GM21723 (cell line): ENCODE measurements around the gene CRADD.
A peak's percentile ranks its signal among the peaks of the same experiment; 100 is the strongest.

ENCODE experiments used
- ATAC-seq: cut with Tn5 transposase; IDR thresholded peaks from one replicate; pipeline ENCODE4 v1.9.1; 2021; ENCODE audit warnings: mild to moderate bottlenecking, moderate library complexity; ENCODE audit not compliant: unreplicated experiment

The CRADD gene

GRCh38 chr12:93670104-93670503 lies 7.1 kb upstream of the CRADD start:
- no peak for ATAC-seq

- no peak for ATAC-seq
These were observed 6.1 kb upstream of the CRADD start for GRCh38 chr12:93671044-93671443.

- ATAC-seq = no peak
These were observed 4.1 kb upstream of the CRADD start for GRCh38 chr12:93673084-93673483.

DNA sequence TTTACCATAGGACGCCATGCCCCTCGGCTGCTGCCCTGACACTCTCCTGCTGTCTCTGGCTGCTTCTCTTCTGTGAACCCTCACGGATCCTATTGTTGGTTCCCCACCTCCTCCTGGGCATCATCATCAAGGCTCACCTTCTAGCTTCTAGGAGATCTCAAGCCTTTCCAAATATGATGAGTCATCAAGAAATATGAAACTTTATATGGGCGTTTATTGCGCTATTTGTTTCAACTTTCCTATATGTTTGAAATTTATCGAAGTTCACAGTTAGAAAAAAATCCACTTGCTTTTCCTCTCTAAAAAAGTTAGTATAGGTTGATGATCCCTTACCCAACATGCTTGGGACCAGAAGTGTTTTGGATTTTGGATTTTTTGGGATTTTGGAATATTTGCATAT lies 2.8 kb upstream of the CRADD start:
- no peak for ATAC-seq

DNA sequence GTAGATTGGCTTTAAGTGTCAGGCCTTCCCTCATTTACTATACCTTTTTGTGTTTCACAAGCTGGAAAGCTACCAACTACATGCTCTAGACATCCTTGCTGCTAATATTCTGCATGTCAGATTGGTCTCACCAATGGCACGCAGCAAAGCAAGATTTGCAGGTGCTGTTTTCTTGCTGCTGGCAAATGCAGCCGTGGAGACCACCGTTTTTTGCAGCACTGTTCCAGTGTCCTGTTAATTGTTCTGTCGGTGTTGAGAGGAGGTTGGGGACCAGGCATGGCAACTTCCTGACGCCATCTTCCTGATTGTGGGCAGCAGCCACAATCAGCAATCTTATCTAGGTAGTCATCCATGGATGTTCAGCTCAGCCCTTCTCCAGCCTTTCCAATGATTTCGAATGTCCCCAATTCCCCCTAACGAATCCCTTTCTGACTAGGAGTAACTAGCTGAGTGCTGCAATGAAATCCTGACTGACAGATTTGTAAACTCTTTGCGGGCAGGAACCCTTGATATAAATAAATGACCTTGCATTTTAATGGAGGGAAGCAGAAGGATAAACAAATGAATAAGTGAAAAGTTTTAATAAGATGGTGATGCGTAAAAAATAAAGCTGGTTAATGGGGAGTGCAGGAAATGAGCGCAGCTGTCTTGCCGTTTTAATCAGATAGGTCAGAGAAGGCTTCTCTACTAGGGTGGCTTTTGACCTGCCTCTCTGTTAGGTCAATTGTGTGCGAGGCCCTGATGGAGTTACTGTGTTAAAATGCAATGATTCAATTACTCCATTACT lies 574 bp upstream of the CRADD start:
- no peak for ATAC-seq

GRCh38 chr12:93678779-93679178 lies 1.6 kb downstream of the CRADD start:
- no peak for ATAC-seq

DNA sequence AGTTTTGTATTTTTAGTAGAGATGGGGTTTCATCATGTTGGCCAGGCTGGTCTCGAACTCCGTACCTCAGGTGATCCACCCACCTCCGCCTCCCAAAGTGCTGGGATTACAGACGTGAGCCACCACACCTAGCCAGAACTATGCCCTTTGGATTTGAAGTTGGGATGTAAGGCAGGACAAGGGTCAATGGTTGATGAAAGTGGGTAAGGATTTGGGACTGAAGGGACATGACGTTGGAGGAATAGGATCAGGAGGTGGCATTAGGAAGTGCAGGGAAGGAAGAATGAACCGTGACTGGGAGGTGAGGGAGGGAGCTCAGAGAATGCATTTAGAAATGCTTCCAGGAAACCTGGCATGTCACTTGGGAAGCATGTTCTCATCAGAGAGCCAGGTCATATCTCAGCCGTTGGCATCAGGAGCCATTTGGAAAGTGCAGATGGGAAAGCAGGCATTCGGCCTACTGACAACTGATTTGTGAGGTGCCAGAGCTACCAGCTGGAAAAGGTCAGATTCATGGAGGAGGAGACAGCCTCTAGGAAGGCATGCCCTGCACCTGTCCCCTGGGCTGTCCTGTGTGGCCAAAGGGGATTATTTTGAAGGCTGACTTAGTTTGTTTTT lies 2.2 kb downstream of the CRADD start:
- ATAC-seq = no peak

DNA sequence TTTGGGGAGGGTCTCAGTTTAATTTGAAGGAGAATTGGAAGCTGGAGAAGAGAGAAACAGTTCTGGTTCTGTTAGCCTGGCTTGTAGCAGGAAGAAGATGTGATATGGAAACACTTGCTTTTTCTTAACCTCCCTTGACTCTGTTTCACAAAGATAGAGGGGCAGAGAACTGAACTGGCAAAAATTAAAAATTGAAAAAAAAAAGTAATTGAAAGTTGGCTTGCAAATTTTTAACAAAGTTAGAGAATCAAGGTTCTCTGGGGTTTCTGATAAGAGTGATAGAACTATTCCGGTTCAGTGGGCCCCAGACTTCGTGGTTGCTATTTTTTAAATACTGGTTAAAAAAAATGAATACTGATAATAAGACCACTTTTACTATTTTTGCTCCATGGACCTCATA lies 2.8 kb downstream of the CRADD start:
- ATAC-seq = no peak

GRCh38 chr12:93682846-93683261 lies 5.7 kb downstream of the CRADD start:
- ATAC-seq = no peak

DNA sequence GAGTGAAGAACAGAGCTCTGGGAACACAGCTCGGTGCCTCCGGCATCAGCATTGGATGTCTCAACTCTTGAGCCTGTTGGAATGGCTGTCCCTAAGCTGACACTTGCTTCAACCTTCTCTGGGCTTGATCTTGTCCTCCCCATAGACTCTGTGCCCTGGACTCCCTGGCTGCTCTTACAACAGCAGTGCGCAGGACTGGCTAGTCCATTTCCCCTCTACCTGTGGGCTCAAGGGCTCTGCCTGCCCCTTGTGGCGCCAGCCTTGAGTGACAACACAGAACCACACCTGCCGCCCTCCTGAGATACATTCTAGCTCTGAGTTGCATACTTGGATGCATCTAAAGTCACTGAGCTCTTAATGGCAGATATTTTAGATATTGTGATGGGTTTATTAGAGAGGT lies 6.2 kb downstream of the CRADD start:
- ATAC-seq = no peak

- ATAC-seq = no peak
These were observed 7.5 kb downstream of the CRADD start for GRCh38 chr12:93684716-93685115.

- ATAC-seq = no peak
These were observed 9.6 kb downstream of the CRADD start for GRCh38 chr12:93686572-93687356.

DNA sequence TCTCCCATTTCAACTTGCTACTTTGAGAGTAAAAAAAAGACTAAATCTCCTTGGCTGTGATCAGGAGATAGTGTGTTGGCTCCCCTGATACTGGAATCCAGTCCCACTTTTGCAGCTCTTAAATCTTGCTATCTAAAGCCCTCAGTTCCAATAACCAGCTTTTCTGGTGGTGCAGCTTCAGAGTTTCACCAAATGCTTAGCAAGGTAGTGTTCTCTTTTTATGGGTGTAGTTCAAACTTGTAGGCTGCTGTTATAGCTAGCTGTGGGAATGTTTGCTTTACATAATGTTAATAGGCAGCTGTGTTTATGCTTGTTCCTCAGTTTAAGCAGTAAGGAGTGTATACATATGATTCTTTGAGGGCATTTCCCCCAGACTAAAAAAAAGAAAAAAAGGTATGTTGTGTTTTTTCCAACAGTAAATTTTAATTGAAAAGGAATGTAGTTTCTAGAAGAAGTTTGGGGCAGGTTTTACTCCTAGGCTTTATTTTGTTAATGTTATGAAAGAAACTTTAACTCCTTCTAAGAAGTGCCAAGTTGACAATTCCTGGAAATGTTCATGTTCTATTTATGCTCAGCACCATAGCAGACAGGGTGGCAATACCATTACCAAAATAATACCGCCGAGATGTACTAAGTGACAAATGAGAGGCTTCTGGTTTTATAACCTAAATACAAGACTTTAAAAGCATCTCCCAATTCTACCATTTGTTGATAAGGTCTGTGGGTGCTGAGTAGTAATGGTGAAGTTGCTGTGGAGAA lies 12.1 kb downstream of the CRADD start:
- no peak for ATAC-seq

DNA sequence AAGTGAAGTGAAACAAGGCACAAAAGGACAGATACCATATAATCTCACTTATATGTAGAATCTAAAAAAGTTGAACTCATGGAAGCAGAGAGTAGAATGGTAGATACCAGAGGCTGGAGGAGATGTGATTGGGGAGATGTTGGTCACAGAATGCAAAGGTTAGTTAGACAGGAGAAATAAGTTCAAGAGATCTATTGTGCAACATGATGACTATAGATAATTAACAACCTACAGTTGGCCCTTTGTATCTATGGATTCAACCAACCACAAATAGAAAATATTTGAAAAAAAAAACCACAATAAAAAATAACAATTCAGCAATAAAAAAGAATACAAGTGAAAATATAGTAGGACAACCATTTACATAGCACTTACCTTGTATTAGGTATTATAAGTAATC lies 19.3 kb downstream of the CRADD start:
- no peak for ATAC-seq

GRCh38 chr12:93698307-93699092 lies 21.3 kb downstream of the CRADD start:
- no peak for ATAC-seq

DNA sequence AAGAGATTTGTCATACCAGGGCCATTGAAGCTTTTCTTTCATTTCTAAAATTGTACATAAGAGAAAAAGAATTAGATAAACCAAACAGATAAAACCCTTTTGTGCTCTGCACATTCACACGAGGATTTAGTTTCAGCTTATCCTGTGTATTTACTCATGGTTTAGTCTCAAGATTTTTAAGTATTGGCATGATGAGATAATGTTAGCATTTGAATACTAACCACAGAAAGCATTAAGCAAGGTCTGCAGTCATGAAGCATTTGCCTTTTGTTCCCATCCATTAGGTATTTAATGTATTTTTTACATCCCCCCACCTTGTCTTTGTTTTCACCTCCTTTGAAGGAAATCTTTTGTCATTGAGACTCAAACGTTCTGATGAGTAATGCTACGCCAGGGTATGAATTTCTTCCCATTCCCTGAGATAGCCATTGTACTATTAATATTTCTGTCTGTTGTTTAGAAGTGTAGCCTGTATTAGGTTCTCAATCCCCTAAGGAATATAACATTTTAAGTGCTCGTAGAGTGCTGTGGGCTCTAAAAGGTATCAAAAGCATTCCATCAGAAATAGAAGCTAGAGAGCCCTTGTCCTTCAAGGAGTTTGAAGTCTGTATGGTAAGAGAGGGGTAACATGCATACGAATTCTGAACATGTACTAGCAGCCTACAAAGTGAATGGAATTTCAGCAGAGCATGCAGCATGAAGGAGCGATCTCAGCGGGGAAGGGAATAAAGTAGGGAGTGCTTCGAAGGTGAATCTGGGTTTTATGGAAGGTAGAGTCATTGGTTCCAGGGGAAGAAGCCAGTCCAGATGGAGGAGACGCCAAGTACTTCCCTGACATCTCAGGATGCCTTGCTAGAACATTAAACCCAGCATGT lies 22.3 kb downstream of the CRADD start:
- ATAC-seq = no peak

- ATAC-seq = no peak
These were observed 25.6 kb downstream of the CRADD start for GRCh38 chr12:93702707-93703315.

DNA sequence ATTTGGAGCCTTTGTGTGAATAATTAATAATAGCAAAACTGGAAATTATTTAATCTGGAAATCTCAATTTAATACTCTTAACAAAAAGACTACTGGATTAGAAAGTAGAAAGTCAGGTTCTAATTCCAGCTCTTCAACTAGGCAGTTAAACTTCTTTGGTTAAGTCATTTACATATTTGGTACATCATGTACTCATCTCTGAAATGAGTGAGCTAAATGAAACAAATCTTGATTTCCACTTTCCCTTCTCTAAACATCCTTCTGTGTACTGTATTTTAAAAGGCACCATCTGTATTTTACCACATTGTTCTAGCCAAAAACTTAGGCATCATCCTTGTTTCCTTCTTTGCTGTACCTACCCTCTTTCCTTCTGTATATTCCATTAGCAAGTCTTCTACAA lies 26.9 kb downstream of the CRADD start:
- ATAC-seq = peak; percentile 72

DNA sequence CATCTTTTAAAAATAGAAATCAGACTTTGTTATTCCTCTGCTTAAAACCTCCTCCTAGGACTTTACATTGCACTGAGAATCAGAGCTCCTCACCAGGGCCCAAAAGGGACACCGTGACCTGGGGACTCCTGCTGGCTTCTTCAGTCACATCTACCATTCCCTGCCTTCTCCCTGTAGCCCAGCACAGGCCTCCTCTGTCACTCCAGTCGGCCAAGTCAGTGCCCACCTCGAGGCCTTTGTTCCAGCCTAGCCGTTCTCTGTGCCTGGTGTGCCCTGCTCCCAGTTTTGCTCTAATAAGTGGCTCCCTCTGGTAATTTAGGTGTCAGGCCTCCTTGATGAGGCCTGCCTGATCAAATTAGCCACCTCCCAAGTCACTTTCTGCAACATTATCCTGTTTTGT lies 27.4 kb downstream of the CRADD start:
- ATAC-seq = no peak
